Measurements from ENCODE around the gene HMX1. TPM values are rescaled to one million over a fixed set of nuclear protein-coding genes. Genes with fewer than 3 reads are reported as not detected.

HMX1 gene
- total RNA-seq, 1 donor from 2014 or later, result not detected

DNA sequence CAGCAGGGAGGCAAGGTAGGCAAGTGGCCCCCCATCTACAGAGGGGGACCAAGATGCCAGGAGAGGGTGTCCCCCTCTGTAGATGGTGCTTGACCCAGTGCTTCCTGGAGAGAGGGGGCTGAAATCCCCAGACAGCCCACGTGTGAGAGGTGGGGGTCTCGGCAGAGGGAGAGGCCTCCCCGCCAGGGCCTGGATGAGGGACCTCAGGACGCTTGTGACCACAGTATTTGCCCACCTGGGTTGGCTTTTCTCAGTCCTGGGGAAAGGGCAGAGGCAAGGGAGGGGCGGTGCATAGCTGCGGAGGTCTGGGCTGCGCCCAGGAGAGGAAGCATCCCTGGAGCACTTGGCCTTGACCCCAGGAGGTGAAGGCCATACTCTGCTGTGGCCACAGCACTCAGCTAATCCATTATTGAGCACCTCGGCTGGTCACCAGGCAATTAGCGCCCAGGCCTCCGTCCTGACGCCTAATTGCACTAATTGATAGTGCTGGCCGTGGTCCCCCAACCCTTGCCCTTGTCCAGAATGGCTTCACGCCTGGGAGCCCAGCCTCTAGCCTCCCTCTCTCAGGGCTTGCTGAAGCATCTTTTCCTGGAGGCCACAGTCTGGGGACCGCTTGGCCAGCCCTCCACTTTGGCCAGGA lies 30.7 kb downstream of the HMX1 start:
- no peak overlapping the region for H3K4me3 Mint-ChIP-seq (ENCODE audit: low read depth)
- no peaks in the 10 kb centered on the region for H3K27me3 Mint-ChIP-seq (ENCODE audit: low read depth)
- H3K9me3 Mint-ChIP-seq, result peaks cover 5% of the 10 kb centered on the region
- H3K36me3 Mint-ChIP-seq (ENCODE audit: low read depth), result no peaks in the 10 kb centered on the region
- intact Hi-C loops (cut with micrococcal nuclease), result no loop called here
- no peak overlapping the region for H3K27ac Mint-ChIP-seq
- no peaks in the 10 kb centered on the region for H3K4me1 Mint-ChIP-seq (ENCODE audit: low read depth)
- no peak for DNase-seq (ENCODE audit: low spot score)

DNA sequence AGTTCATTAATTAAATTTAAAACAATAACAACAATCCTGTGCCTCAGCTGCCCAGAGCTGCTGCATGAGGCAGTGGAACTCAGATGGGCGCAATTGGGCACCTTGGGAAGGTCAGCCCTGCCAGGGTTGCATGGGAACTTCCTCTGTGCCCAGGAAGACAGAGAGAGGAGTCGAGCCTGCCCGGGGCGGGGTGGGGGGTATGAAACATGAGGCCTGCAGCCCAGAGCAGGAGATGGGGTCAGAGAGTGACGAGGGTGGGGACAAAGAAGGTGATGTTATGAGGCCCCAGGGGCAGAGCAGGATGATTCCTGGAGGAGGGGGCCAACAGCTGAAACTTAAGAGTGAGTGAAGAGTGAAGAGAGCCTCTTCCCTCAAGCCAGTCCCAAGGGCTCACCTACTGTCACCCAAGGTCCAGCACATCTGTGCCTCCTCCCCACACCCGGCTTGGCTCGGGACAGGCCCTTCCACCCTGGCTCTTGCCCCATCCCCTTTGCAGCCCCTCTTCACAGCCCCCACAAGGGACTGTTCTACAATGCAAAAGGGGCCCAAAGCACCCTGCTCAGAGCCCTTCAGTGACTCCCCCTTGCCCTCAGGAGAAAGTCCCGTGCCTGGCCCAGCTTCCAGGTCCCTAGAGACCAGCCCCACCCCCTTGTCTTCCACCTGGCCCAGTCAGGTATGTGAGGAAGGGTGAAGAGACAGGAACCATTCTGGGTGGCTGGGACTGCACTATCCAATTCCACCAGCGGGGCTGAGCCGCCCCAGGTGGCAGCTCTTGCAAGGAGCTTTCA lies 31.4 kb downstream of the HMX1 start:
- Mint-ChIP-seq H3K27me3 (ENCODE audit: low read depth) (no peaks in the 10 kb centered on the region), H3K4me1 (ENCODE audit: low read depth) (no peaks in the 10 kb centered on the region), H3K27ac (no peak overlapping the region), H3K9me3 (peaks cover 5% of the 10 kb centered on the region), H3K36me3 (ENCODE audit: low read depth) (no peaks in the 10 kb centered on the region), H3K4me3 (ENCODE audit: low read depth) (no peak overlapping the region)
- no peak for DNase-seq (ENCODE audit: low spot score)
- intact Hi-C loops (cut with micrococcal nuclease), result no loop called here

DNA sequence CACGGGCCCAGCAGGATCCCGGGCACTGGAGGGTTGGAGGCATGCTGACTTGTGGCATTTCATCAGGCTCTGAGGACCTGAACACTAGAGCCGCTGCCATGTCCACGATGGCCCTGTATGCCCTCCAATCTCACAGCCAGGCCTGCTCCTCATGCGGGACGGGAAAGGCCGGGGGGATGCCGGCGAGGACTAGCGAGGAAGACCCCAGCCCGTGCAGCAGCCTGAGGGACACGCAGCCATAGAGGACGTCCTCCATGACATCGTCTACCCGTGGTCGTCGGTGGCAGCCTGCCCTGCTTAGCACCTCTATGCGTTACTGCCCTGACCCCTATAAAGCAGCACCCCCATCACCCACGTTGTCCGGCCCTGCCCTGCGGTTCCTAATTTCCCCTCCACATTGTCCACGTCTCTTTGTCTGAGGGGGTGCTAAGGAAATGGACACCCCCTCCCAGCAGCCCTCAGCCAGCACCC lies 32.6 kb downstream of the HMX1 start:
- no peak for DNase-seq (ENCODE audit: low spot score)
- Mint-ChIP-seq H3K27me3 (ENCODE audit: low read depth) (no peaks in the 10 kb centered on the region), H3K4me1 (ENCODE audit: low read depth) (no peaks in the 10 kb centered on the region), H3K27ac (no peak overlapping the region), H3K36me3 (ENCODE audit: low read depth) (no peaks in the 10 kb centered on the region), H3K4me3 (ENCODE audit: low read depth) (no peak overlapping the region), H3K9me3 (peaks cover 5% of the 10 kb centered on the region)
- intact Hi-C loops (cut with micrococcal nuclease), result no loop called here

DNA sequence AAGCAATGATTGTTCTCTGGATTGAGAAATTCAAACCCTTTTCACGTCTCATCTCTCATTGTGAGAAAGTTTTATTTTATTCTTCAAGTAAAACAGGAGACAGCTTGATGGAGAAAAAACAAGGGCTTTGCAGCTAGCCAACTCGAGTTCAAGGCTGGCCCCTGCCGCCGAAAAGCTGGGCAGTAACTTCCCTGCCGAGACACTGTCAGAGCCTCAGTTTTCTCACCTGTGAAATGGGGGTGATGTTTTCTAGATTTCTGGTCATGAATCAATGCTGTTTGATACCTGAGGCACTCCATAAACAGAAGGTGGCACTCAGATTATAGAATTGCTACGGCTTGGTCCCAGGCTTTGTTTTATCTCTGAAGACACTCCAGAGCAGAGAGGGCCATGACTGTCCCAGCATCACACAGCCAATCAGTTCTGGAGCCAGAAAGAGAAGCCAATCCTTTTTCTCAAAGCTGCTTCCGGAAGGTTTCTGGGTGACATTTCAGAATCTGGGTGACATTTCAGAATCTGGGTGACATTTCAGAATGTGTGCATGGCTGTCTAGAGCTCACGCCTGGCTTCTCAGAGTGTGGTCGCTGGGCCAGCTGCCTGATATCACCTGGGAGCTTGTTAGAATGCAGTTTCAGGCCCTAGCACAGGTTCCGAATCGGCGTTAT lies 33.2 kb downstream of the HMX1 start:
- Mint-ChIP-seq H3K27ac (no peak overlapping the region), H3K4me1 (ENCODE audit: low read depth) (no peaks in the 10 kb centered on the region)
- intact Hi-C loops (cut with micrococcal nuclease), result no loop called here

DNA sequence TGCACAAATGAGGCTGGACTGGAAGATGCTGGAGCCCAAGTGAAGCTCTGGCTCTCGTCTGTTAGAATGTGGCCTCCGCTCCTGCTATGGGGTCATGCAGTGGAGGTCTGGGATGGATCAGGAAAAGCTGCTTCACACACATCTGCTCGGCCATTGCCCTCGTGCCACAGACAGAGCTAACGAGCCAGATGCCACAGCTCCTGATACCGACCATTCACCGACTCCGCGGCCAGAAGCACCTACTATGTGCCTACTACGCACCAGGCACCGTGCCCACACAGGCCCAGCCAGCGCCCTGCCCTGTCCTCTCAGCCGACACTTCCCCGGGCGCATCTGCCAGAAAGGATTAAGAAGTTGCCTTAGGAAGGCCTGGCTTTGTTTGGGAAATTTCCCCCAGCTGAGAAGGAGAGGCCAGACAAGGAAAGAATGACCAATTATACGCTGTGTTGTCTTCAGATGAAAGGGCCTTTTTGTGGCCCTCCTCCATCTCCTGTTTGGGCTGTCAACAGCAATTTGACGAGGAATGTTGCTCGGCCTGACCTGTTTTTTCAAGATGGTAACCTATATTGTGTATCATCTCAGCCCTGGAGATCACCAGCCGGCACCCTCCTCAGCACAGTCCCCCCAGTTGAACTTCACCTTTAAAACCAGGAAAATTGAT lies 34.3 kb downstream of the HMX1 start:
- no peak overlapping the region for H3K27ac Mint-ChIP-seq
- no peak overlapping the region for H3K4me3 Mint-ChIP-seq (ENCODE audit: low read depth)
- H3K36me3 Mint-ChIP-seq (ENCODE audit: low read depth), result no peaks in the 10 kb centered on the region
- intact Hi-C loops (cut with micrococcal nuclease), result no loop called here
- H3K9me3 Mint-ChIP-seq, result no peaks in the 10 kb centered on the region
- no peaks in the 10 kb centered on the region for H3K27me3 Mint-ChIP-seq (ENCODE audit: low read depth)
- no peak for DNase-seq (ENCODE audit: low spot score)
- no peaks in the 10 kb centered on the region for H3K4me1 Mint-ChIP-seq (ENCODE audit: low read depth)

More for the DNA sequence above, 33.2 kb downstream of the HMX1 start:
- H3K27me3 Mint-ChIP-seq (ENCODE audit: low read depth), result no peaks in the 10 kb centered on the region
- H3K4me3 Mint-ChIP-seq (ENCODE audit: low read depth), result no peak overlapping the region
- H3K36me3 Mint-ChIP-seq (ENCODE audit: low read depth), result no peaks in the 10 kb centered on the region
- DNase-seq (ENCODE audit: low spot score), result no peak
- peaks cover 5% of the 10 kb centered on the region for H3K9me3 Mint-ChIP-seq

DNA sequence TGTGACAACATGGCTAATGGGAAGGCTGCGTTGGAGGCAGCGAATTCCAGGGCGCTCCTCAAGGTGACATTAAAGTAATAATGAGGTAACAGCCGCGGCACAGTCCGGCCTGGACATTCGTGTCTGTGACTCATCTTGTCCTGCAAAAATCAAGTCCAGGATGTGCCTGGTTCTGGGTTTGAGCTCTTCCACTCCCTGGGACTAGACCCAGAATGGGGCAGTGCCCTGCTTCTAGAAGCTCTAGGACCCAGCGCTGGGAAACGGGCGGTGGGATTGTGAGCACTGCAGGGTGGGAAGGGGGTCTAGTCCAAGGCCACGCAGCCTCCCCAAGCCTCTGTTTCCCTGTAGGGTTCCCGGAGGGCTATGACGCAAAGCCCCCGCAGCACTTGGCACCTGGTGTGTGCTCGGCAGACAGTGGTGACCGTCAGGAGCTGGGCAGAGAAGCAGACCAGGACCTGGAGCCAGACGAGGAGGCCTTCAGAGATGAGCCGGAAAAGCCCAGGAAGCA lies 34.9 kb downstream of the HMX1 start:
- intact Hi-C loops (cut with micrococcal nuclease), result no loop called here
- Mint-ChIP-seq H3K27ac (no peak overlapping the region), H3K4me3 (ENCODE audit: low read depth) (no peak overlapping the region), H3K36me3 (ENCODE audit: low read depth) (no peaks in the 10 kb centered on the region), H3K9me3 (no peaks in the 10 kb centered on the region), H3K4me1 (ENCODE audit: low read depth) (no peaks in the 10 kb centered on the region), H3K27me3 (ENCODE audit: low read depth) (no peaks in the 10 kb centered on the region)
- DNase-seq (ENCODE audit: low spot score), result no peak

DNA sequence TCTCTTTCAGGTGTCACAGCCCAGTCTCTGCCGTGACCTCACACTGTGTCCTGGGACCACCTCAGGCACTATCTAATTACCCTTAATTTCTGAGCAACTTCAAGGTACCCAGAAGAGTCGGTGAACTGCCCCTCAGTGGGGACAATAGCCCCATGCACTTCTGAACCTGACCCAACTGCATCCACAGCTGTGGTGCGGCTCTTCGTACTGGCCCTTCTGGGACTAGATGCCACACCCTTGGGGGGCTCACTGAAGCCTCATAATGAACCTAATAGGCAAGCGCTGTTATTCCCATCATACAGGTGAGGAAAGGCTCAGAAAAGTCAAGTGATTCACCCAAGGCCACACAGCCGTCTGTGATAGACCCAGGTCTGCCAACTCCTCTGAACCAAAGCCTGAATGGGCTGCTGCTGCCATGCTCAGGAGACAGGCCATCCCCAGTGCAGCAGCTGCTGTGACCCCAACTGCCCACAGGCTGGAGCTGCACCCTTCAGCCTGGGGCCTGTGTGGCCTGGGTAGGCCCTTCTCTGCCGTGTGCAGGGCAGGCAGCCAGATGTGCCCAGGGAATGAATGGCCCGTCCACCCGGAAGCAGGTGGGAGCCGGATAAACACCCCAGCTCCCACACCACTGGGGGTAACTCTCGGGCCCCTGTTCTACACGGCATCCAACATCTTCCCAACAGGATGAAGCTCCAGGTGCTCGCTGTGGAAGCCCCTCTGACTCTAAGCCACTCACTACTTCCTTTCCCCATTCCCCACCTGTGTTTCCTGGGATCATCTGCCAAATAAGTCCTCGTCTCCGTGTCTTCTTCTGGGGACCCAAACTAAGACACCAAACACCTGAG lies 35.9 kb downstream of the HMX1 start:
- H3K27me3 Mint-ChIP-seq (ENCODE audit: low read depth), result no peaks in the 10 kb centered on the region
- no peak overlapping the region for H3K27ac Mint-ChIP-seq
- no peaks in the 10 kb centered on the region for H3K36me3 Mint-ChIP-seq (ENCODE audit: low read depth)
- H3K4me3 Mint-ChIP-seq (ENCODE audit: low read depth), result no peak overlapping the region
- intact Hi-C loops (cut with micrococcal nuclease), result no loop called here
- DNase-seq (ENCODE audit: low spot score), result no peak
- no peaks in the 10 kb centered on the region for H3K9me3 Mint-ChIP-seq
- no peaks in the 10 kb centered on the region for H3K4me1 Mint-ChIP-seq (ENCODE audit: low read depth)

DNA sequence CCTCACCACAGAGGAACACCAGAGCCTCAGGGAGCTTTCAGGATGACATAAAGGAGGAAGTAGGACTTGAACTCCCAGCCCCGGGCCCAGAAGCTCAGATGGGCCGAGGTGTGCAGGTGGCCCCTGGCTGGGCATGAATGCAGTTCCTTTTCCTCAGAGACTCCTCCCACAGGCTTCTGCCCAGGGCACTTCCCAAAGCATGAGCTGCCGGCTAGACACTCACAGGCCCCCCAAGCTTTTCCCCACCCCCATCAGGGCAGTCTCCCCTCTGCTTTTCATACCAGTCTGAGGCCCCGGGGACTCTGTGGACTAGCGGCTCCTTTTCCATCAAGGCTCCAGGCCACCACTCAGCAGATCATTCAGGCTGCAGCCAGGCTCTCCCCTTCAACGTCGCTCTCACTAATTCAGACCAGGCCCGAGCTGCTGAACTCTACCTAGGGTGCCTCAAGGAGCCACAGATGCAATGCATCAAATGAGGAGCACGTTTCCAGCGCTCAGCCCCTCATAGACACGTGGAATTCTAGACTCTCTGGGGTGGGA lies 36.9 kb downstream of the HMX1 start:
- no peak for DNase-seq (ENCODE audit: low spot score)
- no peaks in the 10 kb centered on the region for H3K27me3 Mint-ChIP-seq (ENCODE audit: low read depth)
- H3K4me3 Mint-ChIP-seq (ENCODE audit: low read depth), result no peak overlapping the region
- intact Hi-C loops (cut with micrococcal nuclease), result no loop called here
- H3K27ac Mint-ChIP-seq, result no peak overlapping the region
- H3K9me3 Mint-ChIP-seq, result no peaks in the 10 kb centered on the region
- H3K4me1 Mint-ChIP-seq (ENCODE audit: low read depth), result no peaks in the 10 kb centered on the region
- no peaks in the 10 kb centered on the region for H3K36me3 Mint-ChIP-seq (ENCODE audit: low read depth)

DNA sequence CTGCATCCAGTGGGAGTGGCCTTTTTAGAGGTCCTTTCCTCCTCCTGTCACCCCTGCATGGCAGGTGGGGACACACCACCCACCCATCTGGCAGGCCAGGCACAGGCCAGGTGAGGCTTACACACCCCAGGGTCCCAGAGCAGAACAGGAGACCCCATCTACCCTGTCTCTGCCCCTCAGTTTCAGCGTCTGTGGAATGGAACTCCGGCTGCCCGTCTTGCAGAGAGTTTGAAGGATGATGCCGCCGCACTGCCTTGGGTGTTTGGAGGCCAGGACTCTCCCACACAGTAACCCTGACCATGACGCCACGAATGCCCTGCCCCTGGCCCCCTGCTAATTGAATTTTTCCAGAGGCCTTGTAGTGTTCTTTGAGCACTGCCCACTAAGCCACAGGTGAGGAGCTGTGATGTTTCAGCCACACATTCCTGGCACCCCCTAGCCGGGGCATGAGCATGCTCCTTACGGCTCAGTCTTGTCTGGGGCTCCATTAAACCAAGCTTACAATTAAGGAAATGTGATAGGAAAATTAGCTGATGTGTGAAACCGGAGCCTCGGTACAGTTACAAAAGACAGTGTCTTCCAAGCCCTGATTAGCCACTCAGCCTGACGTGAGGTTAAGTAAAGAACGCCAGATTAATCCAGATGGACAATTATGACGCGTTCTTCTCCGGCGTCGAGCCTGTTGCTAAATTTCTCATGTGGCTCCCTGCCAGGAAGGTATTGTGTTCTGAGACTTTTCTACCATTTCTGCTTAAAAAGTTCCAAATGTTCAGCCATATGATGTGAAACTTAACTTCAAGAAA lies 39.3 kb downstream of the HMX1 start:
- Mint-ChIP-seq H3K4me1 (ENCODE audit: low read depth) (no peaks in the 10 kb centered on the region), H3K27ac (no peak overlapping the region), H3K9me3 (no peaks in the 10 kb centered on the region), H3K36me3 (ENCODE audit: low read depth) (no peaks in the 10 kb centered on the region), H3K4me3 (ENCODE audit: low read depth) (no peak overlapping the region), H3K27me3 (ENCODE audit: low read depth) (no peaks in the 10 kb centered on the region)
- DNase-seq (ENCODE audit: low spot score), result no peak
- intact Hi-C loops (cut with micrococcal nuclease), result no loop called here

DNA sequence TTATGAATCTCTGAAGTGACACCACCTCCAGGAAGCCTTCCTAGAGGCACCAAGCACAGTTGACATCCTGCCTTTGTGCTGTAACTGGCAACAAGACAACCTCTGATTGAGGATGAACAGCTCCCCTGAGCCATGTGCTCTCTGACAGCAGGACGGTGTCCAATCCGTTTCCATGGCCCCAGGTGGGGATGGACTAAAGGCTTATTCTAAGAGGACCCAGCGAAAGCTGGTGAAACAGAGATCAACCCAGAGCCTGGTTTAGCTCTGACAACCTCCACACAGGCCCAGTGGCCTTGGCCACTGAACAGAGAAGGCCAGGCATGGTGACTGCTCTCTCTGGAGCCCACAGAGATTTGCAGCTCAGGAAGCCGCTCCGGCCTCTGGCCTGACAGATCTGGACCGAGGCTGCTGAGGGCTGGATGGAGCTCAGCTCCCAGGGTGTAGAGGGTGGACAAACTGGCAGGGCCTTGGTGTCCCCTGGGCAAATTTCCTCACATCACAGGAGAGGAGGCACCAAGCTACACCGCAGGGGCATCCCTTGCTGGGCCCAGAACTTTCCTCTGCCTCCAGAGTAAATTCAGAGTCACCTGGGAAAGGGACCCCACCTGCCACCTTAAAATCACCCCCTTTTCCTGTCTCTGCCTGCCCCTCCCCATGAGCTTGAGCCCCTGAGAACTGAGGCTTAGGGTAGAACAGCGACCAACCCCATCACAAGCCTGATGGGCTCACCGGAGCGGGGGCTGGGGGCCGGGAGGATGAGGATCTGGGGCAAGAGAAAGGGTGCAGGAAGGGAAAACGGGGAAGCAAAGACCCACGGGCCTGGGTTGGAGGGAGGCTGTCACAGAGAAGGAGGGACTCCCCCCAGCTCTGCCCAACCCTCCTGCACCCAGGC lies 40.2 kb downstream of the HMX1 start:
- Mint-ChIP-seq H3K4me1 (ENCODE audit: low read depth) (no peaks in the 10 kb centered on the region), H3K27ac (no peak overlapping the region), H3K4me3 (ENCODE audit: low read depth) (no peak overlapping the region), H3K27me3 (ENCODE audit: low read depth) (no peaks in the 10 kb centered on the region), H3K36me3 (ENCODE audit: low read depth) (no peaks in the 10 kb centered on the region), H3K9me3 (no peaks in the 10 kb centered on the region)
- intact Hi-C loops (cut with micrococcal nuclease), result no loop called here
- DNase-seq (ENCODE audit: low spot score), result no peak
